ENCODE measurements around the gene ALDH16A1.
"Not testable (repeated sequence)": the region's sequence is repeated elsewhere in the genome, so short reads cannot be mapped to it uniquely, and the experiment has no call there.

Gene ALDH16A1

GRCh38 chr19:49441960-49442350 is 11.1 kb upstream of the ALDH16A1 start:
- DNase-seq, result no peak

GRCh38 chr19:49442354-49442753 is 10.7 kb upstream of the ALDH16A1 start:
- DNase-seq, result no peak

GRCh38 chr19:49442771-49443365 is 10.2 kb upstream of the ALDH16A1 start:
- peak; percentile 77 for DNase-seq

GRCh38 chr19:49443366-49444099 is 9.5 kb upstream of the ALDH16A1 start:
- peak; percentile 99 for DNase-seq

GRCh38 chr19:49444100-49444700 is 8.8 kb upstream of the ALDH16A1 start:
- not testable (repeated sequence) for DNase-seq

- DNase-seq, result no peak
These were observed 7.0 kb upstream of the ALDH16A1 start for GRCh38 chr19:49445997-49446396.

GRCh38 chr19:49447485-49448431 is 5.3 kb upstream of the ALDH16A1 start:
- DNase-seq, result no peak

GRCh38 chr19:49448432-49448786 is 4.6 kb upstream of the ALDH16A1 start:
- DNase-seq, result no peak

- no peak for DNase-seq
These were observed 2.6 kb upstream of the ALDH16A1 start for GRCh38 chr19:49450405-49450804.

- DNase-seq, result peak; percentile 94
These were observed 1.4 kb upstream of the ALDH16A1 start, which contains the start of gene PIH1D1 for GRCh38 chr19:49451430-49452181. Gene PIH1D1, minus strand, starts transcription at chr19:49451814. Its CDS starts 240 bp downstream, at chr19:49451574.

GRCh38 chr19:49453757-49454240 is 774 bp downstream of the ALDH16A1 start:
- DNase-seq, result no peak

GRCh38 chr19:49455773-49456172 is 2.7 kb downstream of the ALDH16A1 start:
- DNase-seq, result no peak

GRCh38 chr19:49456326-49456725 is 3.3 kb downstream of the ALDH16A1 start:
- no peak for DNase-seq

- no peak for DNase-seq
These were observed 5.5 kb downstream of the ALDH16A1 start for GRCh38 chr19:49458567-49458903.

- no peak for DNase-seq
These were observed 6.4 kb downstream of the ALDH16A1 start for GRCh38 chr19:49459388-49459787.

GRCh38 chr19:49461130-49461529 is 8.1 kb downstream of the ALDH16A1 start:
- DNase-seq, result not testable (repeated sequence)

GRCh38 chr19:49461656-49462055 is 8.6 kb downstream of the ALDH16A1 start:
- DNase-seq, result no peak

- no peak for DNase-seq
These were observed 9.5 kb downstream of the ALDH16A1 start for GRCh38 chr19:49462492-49462891.

- DNase-seq, result no peak
These were observed 11.1 kb downstream of the ALDH16A1 start for GRCh38 chr19:49463960-49464740.

- no peak for DNase-seq
These were observed 12.3 kb downstream of the ALDH16A1 start for GRCh38 chr19:49465371-49465770.

- no peak for DNase-seq
These were observed 15.2 kb downstream of the ALDH16A1 start for GRCh38 chr19:49468199-49468598.
